GM18861 (cell line): ENCODE measurements around the gene PANX2.
A peak's percentile ranks its signal among the peaks of the same experiment; 100 is the strongest.

Experiments used
- ATAC-seq: cut with Tn5 transposase; IDR thresholded peaks from one replicate; pipeline ENCODE4 v1.9.1; 2021; ENCODE audit not compliant: unreplicated experiment

The PANX2 gene

DNA sequence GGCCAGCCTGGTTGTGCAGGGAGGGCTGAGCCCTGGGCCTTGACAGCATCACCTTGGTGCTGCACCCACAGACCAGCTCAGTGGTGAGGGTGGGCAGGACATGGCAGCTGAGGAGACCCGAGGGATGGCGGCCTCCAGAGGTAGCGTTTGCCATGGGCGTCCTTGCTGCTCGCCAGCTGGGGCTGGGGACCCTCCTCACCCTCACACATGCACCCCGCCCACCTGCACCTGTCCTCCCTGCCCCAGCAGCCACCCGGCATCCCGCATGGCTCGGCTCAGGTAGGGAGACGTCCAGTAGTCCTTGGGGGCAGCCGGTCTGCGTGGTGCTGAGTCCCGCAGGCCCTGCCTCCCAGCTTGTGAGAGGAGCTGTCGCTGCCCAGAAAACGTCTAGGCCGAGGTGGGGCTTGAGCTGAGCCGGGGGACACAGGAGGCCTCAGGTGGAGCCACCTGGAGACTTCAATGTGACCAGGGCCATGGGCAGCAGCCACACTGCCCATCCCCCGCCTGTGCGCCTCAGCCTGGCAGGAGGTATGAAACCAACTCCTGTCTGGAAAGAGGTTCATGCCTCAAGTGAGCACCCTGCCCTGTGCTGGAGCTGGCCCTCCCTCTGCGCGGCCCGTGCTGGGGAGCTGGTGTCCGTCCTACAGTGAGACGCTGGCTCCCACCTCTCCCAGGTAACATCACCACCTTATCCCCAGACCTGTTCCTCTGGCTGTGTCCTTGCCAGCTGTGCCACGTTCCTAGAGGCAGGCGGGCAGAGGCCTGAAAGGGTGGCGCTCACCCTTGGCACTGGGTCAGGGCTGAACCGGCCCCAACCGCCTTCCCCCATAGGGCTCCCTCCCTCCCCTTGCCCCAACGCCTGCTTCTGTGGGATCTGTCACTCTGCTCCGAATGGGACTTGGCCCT, 11.9 kb downstream of the PANX2 start:
- no peak for ATAC-seq

- no peak for ATAC-seq
Measured at GRCh38 chr22:50183141-50183971, 12.8 kb downstream of the PANX2 start.

GRCh38 chr22:50184004-50184901, 13.7 kb downstream of the PANX2 start:
- ATAC-seq = no peak

GRCh38 chr22:50184902-50185374, 14.4 kb downstream of the PANX2 start:
- ATAC-seq = no peak

- ATAC-seq = no peak
Measured at GRCh38 chr22:50185375-50186087, 15.0 kb downstream of the PANX2 start, which contains the start of gene TRABD. TRABD (plus strand) TSS chr22:50185913; CDS start chr22:50193061, 7,148 bp downstream.

DNA sequence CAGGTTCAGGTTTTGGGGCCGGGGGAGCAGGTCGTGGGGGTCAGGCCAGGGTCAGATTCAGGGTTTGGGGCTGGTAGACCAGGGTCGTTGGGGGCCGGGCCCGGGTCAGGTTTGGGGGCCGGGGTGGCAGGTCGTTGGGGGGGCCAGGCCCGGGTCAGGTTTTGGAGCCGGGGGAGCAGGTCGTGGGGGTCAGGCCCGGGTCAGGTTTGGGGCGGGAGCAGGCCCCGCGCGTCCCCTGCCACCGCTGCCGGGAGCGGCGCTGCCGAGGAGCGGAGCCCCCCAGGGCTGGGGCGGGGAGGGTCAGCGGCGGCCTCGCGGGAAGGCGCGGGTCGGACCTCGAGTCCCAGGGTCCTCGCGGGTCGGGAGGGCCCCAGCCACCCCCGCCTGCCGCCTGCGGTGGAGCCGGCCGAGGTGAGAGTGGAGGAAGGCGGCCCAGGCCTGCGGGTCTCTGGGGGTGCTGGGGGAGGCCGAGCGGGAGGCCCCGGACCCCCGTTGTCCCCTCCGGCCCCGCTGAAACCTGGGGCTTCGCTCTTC, 15.7 kb downstream of the PANX2 start:
- ATAC-seq = no peak

- ATAC-seq = no peak
Measured at GRCh38 chr22:50186761-50187523, 16.4 kb downstream of the PANX2 start.

- no peak for ATAC-seq
Measured at GRCh38 chr22:50188356-50188755, 17.8 kb downstream of the PANX2 start.

DNA sequence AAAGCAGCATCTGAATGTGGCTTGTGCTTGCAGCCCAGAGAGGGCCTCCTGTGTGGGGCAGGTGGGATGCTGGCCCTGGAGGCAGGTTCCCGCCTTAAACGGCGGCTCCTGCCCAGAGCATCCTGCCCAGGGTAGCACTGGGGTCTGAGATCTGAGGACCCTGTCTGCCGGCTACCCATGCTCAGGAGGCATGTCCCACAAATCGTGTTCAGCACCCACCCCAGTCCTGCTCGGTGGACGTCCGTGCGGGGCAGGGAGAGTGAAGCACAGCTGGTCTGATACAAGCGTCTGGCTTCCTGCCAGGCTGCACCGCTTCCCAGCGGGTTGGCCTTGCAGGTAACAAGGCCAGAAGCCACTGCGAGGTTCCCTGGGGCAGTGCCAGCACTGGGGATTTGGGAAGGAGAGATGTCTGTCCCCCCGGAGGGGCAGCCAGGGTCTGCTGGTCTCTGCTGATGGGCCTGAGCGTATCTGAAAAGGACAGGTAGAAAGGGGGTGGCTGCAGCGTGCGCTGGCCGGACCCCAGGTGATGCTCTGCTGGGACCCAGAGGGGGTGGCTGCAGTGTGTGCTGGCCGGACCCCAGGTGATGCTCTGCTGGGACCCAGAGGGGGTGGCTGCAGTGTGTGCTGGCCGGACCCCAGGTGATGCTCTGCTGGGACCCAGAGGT, 18.8 kb downstream of the PANX2 start:
- no peak for ATAC-seq

- no peak for ATAC-seq
Measured at GRCh38 chr22:50189849-50190181, 19.3 kb downstream of the PANX2 start.

DNA sequence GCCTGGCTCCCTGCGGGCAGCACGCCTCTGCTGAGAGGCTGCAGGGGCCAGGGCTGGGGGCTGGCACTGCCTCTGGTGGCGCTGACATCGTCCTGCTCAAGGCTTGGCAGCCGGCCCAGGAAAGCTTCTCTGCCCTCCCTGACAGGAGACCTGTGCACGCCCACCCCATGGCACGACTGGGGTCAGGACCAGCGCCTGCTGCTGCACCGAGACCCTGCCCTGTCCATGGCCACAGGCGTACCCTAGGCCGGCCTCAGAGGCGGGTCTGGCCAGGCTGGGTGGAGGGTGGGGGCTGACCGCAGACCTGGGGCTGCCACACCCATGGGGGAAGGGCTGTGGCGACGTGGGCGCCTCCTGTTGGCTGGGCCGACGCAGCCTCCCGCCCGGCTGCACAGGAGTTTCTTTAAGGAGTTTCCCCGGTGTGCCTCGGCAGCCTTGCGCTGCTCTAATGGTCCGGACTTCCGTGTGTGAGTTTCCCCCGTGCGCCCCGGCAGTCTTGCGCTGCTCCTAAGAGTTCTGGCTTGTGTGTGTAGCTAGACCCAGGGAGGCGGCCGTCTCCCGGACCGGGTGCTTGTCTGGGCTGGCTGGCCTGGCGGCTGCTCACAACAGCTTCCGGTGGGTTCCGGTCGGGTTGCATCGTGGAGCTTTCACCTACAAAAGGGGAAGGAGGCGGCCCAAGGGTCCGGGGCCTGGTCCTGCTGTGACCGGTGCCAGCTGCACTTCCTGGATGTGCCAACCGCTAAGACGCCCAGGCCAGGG, 19.8 kb downstream of the PANX2 start:
- ATAC-seq = peak; percentile 36

GRCh38 chr22:50190941-50191741, 20.6 kb downstream of the PANX2 start:
- peak; percentile 27 for ATAC-seq

- ATAC-seq = no peak
Measured at GRCh38 chr22:50192436-50193204, 22.1 kb downstream of the PANX2 start.

DNA sequence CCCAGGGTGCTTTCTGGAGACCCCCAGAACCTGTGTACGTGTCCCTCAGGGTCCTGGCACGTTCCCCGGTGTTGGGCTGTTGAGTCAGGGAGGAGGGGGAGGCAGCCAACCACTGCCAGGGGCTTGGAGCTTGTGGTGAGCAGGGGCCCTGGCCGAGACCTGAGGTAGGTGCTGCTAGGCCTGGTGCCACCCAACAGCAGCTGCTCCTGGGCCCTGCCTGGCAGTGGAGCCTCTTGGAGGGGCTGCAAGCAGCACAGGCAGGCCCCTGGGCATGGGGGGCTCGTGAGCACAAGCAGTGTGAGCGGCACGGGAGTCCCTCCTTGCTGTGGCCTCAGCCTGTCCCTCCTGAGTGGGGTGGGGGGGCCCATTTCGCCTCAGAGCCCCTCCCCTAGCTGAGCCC, 23.1 kb downstream of the PANX2 start:
- ATAC-seq = no peak

DNA sequence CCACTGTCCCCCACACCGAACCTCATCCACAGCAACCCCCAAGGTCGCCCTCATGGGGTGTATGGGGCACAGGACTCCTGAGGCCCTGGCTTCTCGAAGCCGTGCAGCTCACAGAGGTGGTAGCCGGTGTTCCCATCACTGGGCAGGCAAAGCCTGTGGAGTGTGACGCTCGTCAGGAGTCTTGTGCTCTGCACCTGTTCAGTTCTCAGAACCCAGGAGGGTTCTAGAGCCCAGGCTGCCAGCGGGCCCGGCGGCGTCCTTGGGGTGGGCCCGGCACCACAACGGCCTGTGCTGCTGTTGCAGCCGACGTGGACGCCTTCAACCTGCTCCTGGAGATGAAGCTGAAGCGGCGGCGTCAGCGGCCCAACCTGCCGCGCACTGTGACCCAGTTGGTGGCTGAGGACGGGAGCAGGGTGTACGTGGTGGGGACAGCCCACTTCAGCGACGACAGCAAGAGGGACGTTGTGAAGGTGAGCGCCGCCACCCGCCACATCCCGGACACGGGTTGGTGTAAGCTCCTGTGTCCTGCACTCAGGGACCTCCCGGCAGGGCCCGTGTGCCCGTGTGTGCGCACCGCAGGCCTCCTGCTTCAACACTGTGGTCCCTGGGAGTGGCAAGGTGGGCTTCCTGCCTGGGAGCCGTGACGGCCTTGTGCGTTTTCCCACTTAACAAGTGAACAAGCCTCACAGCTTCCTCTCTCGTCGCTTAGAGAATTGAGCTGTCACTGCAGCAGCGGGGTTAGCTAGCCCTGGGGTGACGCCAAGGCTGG, 23.7 kb downstream of the PANX2 start:
- ATAC-seq = no peak

GRCh38 chr22:50196256-50196655, 25.7 kb downstream of the PANX2 start:
- ATAC-seq = no peak
